GM18508 (cell line): ENCODE measurements around the gene PHLDB2.

Experiments
- ATAC-seq: cut with Tn5 transposase; IDR thresholded peaks from one replicate; pipeline ENCODE4 v1.9.1; 2021; ENCODE audit warnings: moderate number of reproducible peaks; ENCODE audit not compliant: insufficient read depth, unreplicated experiment

PHLDB2 gene

DNA sequence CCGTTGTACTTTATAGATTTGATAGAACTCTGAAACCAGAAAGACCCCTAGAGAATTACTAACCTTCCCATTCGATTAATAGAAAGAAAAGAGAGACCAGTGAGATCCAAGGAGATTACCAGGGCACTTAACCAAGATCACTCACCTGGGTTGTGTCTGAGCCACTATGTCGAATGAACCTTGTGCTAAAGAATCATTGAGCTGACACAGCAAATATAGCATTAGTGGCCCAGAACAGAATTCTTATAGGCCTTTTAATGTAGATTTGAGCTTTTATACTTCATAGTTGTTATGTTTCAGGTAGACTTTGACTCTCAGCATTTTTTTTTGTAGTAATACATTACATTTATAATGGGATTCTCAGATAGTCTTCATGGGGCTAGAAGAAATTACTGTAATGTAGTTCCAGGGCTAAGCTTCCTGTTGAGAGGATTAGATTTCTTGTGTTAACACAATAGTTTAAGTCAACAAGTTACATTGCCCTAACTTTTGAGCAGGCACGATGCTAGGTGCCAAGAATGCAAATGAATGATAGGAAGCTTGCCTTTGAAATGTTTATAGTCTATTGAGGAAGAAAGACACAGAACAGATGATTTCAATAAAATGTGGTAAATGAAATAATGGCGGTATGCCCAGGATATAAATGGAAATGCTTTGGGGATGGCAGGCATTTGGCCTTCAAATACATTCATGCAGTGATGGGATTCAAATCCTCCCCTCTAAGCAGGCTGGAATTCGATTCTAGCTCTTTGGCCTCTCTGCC, 95.3 kb downstream of the PHLDB2 start:
- ATAC-seq, result no peak

DNA sequence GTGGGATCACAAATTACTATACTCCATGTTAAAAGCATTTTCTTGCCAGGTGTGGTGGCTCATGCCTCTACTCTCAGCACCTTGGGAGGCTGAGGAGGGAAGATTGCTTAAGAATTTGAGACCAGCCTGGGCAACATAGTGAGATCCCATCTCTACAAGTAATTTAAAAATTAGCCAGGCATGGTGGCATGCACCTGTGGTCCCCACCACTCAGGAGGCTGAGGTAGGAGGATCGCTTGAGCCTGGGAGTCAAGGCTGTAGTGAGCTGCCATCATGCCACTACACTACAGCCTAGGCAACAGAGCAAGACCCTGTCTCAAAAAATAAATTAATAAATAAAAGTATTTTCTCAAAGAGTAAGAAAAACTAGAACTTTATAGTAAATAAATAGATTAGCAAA, 96.8 kb downstream of the PHLDB2 start:
- no peak for ATAC-seq

DNA sequence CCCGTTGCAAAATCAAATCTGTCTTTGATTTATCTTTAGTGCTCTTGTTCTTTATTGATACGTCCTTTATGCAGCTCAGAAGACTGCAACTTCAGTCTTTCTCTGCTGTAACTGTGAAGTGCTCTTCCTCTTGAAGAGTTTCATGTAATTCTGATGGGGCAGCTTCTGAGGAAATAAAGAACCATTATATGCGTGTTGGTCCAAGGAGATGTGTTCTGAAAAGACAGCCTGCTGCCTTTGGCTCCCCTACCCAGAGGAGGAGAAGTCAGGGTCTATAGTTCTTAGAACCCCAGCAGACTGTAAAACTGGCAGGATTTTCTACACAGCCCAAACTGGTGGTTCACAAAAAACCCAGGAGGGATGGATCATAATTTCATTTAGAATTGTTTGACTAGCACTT, 97.4 kb downstream of the PHLDB2 start:
- no peak for ATAC-seq

DNA sequence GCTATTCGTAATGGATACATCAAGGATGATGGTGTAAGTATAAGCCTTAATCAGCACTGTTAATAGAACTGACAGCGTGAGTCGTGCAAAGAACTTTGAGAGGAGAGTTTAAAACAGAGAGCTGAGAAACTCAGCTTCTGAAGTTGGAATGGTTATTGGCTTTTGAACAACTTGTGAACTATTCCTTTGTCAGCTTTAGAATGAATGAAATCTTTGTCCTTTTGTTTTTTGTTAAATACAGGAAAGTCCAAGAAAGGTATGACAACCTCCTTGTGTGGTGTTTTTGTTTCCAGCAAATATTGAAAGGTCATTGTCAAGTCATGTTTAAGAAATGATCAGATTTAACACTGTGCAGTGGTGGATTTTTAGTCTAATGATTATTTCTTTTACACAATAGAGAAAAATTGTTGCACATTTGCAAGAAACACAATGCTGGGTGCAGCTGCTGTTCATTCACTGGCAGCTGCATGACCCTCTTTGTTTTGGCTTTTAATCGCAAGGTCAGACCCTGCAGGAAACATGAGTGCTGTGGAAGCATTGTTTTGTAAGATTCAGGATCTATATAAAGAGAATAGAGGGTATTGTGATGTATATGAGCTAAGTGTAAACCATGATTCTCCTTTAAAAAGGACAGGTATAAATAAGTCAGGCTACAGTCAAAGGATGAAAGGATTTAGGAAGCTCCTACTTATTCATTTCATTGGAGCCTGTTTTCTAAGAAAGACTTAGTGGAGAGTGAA, 98.1 kb downstream of the PHLDB2 start:
- ATAC-seq, result no peak

DNA sequence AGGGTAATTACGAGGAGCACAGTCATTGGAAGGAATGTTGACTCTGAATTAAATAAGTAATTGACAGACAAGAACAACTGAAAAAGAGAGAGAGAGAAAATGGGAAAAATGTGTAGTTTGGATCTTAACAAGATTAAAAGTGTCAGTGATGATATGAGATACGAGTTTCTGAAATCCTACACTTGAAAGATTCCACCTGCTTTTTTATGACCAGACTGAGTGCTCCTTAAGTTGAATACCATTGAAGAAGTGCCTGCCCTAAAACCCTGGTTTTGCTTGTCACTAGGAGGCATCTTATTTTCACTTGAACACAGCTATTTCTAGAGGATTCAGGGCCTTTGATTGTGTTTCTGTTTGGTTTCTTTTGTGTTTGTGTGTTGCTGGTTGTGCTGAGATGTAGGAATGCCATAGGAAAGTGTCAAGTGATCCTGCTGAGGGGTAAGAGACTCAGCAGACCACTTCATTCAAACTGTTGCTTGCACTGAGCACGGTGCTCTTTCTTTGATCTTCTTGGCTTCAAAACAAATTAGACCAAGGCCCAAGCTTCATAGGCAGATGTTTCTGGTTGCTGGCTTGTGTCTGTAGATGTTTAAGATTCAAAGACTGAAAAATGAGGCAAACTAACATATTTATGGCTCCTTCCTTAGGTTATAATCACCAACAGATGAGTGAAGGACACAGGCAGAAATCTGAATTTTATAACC, 102.5 kb downstream of the PHLDB2 start:
- no peak for ATAC-seq

DNA sequence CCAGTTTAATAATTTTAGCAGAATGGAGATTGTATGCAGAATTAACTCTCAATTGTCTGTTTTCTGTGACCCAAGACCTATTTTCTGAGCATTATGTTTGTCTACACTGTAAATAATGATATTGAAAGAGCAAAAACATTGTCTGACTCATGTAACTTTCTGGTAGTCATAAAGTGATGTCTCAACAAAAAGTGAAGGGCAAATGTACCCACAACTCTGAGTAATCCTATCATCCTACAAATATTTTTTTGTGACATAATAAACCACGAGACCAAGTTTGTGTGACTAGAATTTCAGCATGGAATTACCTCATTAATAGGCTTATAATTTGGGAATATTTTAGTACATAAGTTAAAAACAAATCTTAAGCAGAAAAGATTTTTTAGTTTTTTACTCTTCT, 104.4 kb downstream of the PHLDB2 start:
- no peak for ATAC-seq

DNA sequence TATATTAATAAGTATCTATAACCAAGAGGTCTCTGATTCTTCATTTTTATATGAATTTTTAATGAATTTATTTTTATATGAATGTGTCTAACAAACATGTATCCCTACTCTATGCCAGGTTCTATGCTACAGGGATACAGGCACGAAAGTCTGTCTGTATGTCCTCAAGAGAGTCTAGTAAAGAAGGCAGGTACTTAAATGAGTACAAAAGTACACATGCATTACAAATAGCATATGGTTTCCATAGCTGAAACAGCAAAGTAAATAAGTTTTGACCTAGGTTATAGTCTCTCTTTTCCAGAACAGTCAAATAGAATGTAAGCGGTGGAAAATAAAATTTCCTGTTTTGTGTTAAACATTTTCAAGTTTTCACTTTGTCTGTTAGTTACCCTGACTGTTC, 106.4 kb downstream of the PHLDB2 start:
- ATAC-seq, result no peak

DNA sequence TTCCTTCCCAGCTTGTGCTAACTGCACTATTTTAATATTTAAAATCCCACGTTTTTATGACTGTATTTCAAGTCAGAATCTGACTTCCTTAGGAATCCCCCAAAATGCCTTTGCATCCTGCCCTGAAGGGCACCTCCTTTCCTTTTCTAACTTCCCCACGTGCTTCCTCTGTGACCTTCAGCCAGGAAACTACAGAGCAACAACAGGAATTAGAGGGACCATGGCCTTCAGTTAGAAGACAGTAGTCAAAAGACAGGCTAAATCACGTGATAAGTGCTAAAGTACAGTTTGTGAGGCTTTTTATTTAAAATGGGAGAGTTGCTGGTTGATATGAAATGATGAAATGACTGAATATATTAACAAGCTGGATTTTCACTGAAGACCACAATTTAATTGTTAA, 108.0 kb downstream of the PHLDB2 start:
- no peak for ATAC-seq

DNA sequence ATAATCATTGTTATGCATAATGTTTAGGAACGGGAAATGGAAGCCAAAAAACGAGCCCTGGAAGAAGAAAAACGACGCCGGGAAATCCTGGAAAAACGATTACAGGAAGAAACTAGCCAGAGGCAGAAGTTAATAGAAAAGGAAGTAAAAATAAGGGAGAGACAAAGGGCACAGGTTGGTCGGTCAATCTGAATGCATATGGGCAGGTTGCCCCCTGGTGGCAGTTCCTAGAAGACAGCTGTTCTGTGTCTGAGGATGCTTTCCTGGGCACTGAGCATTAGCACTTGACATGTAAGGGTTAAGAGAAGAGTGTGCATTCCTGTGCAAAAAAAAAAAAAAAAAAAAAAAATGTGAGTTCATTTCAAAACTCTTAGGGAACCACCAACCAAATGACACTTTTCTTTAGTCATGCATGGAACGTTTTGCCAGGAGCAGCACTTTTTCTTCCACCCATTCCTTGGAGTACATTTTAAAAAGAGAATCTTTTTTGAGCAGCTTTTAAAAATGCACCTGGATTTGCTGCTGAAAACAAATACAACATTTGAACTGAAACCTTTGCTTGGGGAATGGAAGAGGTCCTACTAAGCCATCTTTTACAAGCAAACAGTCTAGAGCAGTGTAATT, 108.7 kb downstream of the PHLDB2 start:
- peak; percentile 93 for ATAC-seq

DNA sequence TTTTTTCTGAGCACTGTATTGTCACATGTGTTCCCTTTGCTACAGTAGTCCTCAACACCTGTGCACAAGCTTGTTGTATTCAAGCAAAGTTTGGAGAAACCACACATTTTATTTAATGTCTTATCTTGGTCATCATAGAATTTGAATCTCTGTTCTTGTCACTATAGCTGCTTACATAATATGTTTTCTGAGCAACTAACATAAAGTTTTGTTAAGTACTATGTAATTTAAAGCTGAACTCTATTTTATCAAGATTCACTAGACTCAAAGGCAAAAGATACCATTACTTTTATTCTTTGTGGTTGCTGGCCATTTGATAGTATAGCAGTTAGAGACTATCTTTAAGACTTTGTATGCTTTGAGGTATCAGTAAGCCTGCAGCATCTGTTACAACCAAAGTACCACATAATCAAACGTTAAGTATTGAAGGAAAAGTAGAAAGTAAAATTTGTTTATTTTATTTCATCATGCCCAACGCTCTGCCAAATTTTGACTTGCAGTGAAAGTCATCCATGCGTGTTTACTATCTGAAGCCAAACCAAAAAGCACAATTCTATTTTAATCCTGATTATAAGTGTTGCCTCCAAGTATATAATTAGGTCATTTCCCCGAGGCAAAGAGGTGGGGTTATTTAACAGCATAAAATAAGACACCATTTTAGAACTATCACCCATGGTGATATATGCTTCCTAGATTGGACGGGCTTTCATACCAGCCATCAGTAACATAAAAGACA, 109.4 kb downstream of the PHLDB2 start:
- ATAC-seq, result no peak

DNA sequence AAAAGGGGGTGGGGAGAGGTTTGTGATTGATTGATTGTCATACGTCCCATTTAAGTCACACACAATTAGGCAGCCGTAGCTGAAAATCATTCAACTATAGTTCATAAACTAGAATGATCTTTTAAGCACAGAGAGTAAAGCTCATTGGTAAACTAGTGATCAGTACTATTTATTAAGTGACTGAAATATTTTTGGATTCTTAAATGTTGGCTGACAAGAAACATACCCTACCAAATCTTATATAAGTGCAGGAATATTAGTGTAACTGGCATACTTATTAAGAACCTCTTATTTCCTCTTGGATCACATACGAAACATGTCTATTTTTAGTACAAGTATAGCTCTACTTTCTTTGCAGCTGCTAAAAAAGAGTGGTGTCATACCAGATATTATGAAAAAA, 111.3 kb downstream of the PHLDB2 start:
- ATAC-seq, result no peak

DNA sequence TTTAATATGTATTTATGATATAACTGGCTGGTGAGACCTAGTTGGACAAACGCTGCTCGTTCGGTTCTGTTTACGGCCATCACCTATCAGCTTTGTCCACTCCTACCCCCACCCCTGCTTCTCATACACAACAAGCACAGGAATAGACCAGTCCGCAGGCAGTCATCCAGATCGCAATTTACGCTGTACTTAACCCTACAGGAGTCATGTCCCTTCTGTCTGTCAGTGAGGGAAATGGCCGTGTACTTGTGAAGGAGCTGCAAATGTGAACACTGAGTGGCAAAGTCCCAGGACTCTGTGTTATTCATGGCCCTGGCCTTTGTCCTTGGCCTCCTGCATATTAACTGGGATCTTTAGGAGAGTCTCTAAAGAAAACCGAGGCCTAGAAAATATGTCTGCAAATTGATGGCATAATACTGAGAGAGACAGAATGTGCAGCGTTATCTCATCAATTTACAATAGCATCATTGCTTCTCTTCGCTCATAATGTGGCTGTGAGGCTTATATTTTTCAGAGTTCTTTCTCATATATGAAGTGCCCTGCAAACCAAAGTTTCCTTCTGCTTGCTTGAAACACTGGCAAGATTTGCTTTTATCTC, 112.6 kb downstream of the PHLDB2 start:
- no peak for ATAC-seq

DNA sequence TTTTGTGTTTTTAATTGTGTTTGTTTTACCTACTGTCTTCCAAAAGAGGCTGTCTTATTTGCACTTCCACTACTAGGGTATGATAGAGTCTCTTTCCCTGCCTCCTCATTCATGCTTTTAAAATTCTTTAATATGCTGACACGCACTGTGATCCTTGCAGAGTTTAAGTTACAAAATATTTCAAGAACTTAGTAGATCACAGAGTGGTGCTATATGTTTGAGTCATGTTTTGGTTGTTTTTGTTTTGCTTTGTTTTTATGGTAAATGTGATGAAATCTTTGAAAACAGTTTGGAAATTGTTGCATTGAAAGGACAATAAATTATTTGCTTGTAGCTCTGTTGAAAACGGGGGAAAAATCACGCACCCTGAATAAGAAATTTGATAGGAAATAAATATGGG, 113.8 kb downstream of the PHLDB2 start:
- ATAC-seq, result no peak

DNA sequence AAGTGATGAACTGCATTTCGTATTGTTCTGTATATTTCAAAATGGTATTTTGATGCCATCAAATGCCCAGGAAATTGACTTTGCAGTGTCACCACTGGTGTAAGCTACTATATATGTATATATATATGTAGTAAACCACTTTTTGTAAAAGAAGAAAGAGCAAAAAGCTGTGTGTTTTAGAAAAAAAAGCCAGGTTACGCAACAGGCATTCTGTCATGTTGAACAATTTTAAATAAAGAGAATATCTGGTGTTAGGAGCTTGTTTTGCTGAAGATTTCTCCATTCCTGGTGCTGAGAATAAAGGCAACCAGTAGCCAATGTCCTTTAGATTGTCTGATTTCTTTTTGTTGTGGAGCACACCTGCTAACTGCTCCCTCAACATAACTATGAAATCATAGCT, 116.1 kb downstream of the PHLDB2 start:
- no peak for ATAC-seq

DNA sequence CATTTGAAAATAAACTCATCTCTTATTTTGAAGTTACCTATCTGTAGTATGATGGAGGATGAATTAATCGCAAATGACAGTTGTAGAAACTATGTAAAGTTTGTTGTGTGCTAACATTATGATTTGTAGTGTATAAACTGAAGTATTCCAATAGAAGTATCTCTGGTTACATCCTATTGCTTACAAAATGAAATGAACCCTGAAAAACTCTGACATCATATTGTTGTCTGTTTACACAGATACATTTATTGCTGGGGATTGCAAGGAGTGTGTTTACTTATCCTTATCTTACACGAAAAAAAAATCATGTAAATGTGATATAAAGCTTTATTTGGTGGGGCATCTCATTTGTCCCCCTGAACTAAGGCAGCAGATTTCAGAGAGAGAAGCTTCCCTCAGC, 117.2 kb downstream of the PHLDB2 start:
- ATAC-seq, result no peak

DNA sequence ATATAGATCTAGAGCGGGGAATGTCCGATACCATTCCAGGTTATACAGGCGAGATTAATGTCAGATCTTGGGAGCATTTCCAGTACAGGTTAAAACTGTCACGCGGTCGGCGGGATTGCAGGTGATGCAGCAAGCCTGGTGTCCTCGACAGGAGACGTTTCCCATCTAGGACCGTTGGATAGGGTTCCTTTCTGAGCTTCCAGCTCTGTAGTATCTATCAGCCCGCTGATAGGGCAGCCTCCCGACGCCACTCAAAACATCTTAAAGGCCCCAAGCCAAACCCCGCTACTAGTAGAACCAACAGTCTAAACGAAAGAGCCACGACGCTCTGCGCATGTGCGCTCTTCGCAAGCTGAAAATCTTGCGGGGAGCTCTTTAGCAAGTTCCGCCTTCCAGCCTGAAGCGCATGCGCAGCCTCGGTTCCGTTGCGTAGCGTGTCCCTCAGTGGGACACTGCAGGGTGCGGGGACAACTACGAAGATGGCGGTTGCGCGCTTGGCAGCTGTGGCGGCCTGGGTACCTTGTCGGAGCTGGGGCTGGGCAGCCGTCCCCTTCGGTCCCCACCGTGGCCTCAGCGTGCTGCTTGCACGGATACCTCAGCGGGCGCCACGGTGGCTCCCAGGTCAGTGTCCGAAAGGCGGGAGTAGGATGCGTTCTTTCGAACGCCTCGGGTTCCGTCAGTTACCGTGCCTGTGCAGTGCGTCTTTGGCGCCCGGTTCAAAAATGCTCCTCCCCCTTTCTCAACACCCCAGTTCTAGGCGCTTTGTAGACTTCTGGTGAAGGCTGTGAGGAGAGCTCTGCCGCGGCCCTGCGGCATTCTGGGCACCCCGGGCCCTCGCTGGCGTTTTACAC, 119.7 kb downstream of the PHLDB2 start, which contains the start of gene ABHD10:
TSS of gene ABHD10 (plus strand) at position 444 of the 851 bp plus-strand sequence. CDS start at position 480, 36 bp downstream.
- peak; percentile 88 for ATAC-seq

DNA sequence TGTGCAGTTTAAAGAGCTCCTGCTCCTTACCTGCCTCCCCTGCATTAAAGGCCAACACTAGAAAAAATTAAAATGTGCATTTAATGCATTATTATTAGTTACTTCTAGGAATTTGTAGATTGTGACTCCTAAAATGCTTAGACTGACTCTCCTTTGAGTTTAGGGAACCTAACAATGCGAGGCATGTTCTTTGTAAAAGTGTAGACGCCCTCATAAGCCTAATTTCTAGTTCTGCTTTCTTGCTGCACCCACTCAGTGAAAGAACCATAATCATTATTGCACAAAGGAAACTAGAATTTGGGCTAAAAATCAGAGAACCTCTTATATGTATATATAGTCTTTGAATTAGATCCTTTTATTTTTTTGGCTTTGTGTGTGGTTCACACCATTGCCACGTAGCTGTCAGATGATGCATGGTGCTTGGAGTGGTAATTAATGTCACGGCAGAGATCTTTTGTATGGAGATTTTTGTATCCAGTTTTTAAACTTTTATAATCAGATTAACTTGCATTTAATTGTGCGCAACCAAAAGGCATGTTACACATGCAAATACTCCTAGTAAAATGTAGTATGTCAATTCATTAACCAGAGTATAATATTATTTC, 120.5 kb downstream of the PHLDB2 start:
- ATAC-seq, result peak; percentile 29

DNA sequence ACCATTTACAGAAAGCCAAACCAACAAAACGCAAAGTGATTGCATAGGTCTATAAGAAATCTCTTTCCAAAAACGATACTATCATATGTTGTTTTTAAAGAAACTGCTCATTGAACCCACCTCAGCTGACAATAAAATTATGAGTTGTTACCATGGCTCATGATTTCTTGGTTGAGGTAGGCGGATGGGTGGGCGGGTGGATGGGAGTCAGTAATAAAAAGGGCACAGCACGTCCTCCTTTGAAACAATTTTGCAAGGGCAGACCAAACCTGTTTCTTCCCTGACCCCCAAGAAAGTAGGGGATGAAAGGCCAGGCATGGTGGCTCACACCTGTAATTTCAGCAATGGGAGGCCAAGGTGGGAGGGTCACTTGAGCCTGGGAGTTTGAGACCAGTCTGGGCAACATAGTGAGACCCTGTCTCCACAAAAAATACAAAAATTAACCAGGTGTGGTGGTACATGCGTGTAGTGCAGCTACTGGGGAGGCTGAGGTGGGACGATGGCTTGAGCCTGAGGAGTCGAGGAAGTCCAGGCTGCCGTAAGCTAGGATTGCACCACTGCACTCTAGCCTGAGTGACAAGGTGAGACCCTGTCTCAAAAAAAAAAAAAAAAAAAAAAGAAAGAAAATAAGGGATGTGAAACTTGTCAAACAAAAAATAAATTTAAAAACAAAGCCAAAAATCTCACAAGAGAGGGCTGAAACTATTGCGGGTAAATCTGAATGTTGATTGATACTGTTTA, 121.8 kb downstream of the PHLDB2 start:
- ATAC-seq, result no peak
